Islet precursor cell (in vitro differentiated cells): ENCODE data around the gene SLC11A2.

Experiments used
- DNase-seq: peaks from one replicate; pipeline ENCODE4 v3.0.0-alpha.2; 2018

Gene SLC11A2

DNA sequence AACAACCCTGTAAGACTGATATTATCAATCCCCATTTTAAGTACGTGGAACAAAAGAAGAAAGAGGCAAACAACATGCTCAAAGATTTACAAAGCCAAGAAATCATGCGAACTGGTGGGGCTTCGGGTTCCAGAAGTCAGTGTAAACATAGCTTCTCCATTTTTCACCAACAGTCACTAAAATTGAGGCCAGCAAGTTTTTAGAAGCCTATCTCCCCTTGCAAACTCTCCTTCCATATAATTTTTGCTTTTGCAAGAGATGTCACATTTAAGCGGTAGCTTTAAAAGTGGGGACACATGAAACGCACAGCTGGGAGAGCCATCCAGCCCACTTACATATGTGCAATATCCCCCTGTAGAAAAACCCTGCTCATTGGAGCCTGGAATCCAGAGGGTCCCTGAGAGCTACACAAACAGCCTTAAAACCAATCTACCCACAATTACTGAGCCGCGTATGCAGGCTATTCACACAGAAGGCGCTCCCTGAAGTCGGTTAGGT, 797 bp downstream of the SLC11A2 start:
- no peak for DNase-seq

DNA sequence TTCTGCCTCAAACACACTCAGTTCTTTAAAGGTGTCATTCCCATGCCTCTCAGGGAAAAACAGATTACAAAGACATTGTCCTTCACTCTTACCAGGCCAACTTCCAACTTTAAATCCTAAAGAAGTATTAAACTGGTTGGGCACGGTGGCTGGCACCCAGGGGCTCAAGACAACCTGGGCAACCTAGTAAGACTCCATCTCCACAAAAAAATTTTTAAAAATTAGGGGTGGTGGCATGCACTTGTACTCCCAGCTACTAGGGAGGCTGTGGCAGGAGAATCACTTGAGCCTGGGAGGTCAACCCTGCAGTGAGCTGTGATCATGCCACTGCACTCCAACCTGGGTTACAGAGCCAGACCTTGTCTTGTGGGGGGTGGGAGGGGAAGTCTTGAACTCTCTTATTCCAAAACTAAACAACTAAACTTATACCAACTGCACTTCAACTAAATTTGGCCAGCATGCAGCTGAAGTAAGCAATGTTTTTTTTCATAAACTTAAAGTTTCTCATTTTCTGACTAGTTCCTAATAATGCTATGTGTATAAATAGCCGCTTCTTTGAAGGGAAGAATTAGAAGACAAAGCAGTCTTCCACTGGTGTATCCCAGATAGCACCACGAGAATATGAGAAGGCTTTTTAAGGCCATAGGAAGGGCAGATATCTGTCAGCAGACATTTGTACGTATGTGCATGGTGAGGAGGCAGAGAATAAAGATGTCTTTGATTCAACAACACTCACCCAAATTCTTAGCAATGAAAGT, 2.4 kb downstream of the SLC11A2 start:
- DNase-seq = no peak

DNA sequence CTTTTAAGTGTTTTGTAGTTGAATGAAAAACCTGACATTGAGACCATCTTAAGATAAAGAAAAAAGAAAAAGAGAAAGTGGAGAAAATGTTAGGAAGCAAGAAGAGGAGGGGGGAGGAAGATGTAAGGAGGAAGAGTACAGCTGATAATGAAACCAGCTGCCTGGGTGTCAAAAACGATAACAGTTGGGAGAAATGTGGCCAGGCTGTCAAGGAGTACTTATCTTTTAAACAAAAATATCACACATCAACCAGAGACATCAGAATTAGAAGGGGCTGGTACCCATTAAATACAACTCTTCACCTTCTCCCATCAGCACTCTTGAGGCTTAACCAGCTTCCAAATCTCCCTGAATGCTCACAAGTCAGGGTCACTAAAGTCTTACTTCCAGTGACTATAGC, 4.5 kb downstream of the SLC11A2 start:
- no peak for DNase-seq

DNA sequence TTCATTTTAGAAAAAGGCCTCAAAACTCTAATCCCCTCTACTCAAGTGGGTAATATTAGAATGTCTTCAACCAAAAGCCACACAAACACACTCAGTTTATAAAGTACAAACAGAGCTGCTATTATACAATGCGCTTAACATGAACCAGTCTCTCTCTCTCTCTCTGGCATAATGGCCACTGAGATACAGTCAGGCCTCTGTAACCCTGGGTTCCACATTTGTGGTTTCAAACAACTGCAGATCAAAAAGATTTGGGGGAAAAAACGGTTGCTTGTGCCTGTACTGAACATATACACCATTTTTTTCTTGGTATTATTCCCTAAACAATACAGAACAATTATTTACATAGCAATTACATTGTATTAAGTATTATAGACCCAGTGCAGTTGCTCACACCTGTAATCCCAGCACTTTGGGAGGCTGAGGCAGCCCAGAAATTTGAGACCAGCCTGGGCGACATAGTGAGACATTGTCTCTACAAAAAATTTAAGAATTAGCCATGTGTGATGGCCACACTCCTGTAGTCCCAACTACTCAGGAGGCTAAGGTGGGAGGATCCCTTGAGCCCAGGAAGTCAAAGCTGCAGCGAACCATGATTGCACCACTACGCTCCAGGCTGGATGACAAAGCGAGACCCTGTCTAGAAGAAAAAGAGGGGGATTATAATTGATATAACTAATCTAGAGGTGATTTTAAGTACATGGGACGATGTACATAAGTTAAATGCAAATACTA, 5.6 kb downstream of the SLC11A2 start:
- no peak for DNase-seq

DNA sequence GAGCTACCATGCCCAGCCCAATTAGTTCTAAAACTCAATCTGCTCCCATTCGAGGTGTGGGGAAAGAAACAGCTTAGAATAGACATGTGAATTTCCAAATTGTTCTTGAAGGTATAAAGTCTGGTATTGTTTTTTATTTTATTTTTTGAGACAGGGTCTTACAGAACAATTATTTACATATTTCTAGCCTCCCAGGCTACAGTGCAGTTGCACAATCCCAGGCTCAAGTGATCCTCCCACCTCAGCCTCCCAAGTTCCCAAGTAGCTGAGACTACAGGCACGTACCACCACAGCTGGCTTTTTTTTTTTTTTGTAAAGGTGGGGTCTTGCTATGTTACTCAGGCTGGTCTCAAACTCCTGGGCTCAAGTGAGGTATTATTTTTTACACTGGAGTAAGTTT, 6.3 kb downstream of the SLC11A2 start:
- DNase-seq = no peak

DNA sequence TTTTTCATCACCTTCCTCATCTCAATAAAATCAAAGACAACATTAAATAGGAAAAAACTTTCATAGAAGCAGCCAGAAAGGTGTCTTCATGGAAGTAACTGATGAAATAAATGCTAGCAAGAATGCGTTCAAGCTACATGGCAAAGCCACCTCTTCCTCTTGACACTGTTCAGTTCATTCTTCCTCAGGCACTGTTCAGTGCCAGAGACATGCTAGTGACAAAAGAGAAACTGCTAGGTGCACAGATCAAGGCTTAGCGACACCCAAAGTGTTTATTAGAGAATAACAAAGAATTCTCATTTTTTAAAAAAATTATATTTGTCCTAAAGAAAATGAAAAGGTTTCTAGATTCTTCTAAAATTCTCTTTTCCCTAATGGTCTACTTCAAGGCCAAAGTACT, 7.2 kb downstream of the SLC11A2 start:
- DNase-seq = no peak

DNA sequence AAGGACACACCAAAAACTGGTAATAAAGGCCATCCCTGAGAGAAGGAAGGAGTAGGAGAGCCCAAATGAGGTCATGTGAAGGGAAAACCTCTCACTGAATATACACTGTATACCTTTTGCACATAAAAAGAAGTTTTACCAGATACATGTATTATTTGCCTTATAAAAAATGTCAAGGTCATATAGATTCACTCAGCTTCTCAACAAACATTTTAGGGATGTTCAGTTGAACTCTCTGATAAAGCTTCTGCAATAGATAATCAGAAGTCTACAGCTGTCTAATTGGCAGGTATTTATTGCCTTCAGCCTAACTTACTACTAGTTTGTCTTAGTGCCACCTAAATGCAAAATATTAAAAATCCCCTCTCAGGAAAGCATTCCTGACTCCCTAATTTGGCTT, 8.7 kb downstream of the SLC11A2 start:
- no peak for DNase-seq

DNA sequence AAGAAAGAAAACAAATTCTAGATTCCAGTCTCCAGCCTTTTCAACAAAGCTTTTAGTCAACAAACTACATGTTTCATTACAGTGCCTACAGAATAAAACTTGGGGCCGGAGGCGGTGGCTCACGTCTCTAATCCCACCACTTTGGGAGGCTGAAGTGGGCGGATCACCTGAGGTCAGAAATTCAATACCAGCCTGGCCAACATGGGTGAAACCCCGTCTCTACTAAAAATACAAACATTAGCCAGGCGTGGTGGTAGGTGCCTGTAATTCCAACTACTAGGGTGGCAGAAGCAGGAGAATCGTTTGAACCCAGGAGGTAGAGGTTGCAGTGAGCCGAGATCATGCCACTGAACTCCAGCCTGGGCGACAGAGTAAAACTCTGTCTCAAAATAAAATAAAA, 11.7 kb downstream of the SLC11A2 start:
- peak; percentile 35 for DNase-seq

DNA sequence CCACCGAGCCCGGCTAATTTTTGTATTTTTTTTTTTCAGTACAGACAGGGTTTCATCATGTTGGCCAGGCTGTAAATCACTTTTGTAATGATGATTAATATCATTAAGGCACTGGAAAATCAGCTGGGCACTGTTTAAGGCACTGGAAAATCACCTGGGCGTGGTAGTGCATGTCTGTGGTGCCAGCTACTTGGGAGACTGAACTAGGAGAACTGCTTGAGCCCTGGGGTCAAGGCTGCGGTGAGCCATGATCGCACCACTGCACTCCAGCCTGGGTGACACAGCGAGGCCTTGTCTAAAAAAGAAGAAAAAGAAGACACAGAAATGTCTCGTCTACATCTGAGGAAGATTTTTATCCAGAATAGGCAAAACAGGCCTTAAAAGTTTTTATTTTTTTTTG, 12.7 kb downstream of the SLC11A2 start:
- no peak for DNase-seq

DNA sequence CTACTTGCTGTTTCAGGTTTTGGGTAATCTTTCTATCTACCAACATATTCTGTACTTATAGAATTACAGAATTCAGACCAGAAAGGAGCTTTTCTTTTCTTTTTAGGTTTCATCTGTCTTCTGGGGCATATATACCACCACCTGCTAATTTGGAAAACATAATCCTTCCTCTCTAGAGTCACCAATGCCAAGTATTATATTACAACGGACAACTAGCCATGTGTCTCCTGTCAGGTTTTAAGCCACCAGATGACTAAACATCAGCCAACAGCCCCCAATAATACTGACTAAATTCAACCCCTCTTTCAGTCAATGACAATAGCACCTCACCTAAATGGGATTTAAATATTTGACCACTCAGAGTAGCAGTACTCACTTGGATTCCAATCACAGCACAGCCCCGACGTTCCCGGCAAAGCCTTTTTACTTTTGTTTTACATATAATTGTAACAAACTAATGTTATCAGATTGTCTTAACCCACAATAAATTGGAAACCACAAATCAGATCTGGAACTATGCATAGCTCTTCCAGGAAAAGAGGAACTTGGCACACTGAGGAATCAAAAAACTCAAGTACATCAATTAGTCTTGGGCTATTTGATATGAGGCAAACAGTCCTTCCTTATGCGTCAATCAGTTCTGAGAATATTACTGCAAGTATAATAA, 13.5 kb downstream of the SLC11A2 start:
- no peak for DNase-seq

DNA sequence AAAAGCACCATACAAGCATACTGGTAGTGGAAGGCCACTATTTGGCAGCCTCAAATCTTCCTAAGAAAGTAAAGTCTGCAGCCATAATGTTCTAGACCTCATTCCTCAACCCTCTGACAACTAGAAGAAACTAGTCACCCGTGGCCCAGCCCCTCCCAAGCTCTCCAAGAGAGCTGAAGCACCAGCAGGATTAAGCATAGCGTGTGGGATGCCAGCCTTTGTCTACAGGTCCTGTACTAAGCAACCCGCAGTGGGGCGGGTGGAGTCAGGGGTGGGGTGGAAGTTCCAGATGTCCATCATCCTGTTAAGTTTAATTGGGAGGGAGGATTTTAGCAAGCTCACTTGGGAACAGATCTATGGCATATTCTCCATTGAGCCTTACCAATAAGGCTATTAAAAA, 14.2 kb downstream of the SLC11A2 start:
- DNase-seq = peak; percentile 47

DNA sequence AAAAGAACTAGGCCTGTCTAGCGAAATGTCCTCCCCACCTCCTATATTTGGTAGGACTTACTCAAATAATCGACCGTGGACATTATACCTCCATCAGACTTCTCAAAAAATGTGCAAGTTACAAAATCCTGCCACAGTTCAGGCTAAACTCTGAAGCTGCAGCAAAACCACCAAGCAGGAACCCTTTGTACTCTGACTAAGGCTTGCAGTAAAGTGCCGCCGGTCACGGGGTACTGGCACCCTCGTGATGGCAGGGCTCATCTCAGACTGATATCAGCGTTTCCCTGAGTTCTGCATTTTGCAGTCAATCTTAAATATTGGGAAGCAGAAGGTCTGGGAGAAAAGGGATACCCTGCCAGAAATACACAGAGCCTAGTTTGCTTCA, 17.1 kb downstream of the SLC11A2 start:
- DNase-seq = no peak

DNA sequence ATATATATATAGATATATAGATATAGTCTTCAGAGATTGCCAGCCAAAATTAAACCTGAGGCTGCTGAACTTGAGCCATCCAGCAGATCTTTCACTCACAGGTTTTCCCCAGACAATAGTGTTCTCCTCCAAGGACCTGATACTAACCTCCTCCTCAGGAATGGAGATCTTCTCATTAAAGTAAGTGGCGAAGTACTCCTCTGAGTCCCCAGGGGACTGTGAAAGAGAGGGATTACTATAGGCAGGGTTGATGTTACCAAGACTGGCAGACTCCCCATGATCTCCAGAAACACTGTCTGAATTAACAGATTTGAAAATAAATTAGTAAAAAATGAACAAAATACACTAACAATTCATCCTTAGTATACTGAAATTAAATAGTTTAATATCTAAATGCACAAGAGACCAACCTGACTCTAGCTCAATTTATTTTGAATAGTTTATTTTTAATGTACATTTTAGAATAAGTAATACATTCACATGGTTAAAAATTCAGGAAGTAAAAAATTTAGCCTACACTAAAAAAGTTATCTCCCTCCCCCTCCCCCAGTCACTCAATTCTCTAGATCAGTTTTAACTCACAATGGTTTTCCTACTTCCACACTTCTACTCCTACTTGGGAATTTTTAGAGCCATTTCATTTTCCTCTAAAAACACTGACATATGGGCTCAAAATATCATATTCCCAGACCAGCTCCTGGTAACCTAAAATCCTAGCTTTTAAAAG, 17.7 kb downstream of the SLC11A2 start:
- DNase-seq = no peak

DNA sequence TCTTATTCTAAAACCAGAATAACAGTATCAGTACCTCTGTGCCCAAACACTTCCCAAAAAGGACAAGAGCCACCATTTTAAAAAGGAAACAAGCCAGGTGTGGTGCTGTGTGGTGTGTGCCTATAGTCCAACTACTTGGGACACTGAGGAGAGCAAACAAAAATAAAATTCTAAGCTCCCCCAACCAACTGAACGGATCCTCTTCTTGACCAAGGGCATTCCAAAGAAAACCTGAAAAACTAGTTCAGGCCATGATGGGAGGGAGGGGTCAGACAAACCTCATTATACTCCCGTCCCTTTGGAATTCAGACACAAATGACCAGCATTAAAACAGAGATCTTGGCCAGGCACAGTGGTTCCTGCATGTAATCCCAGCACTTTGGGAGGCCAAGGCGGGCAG, 20.5 kb downstream of the SLC11A2 start:
- peak; percentile 92 for DNase-seq

DNA sequence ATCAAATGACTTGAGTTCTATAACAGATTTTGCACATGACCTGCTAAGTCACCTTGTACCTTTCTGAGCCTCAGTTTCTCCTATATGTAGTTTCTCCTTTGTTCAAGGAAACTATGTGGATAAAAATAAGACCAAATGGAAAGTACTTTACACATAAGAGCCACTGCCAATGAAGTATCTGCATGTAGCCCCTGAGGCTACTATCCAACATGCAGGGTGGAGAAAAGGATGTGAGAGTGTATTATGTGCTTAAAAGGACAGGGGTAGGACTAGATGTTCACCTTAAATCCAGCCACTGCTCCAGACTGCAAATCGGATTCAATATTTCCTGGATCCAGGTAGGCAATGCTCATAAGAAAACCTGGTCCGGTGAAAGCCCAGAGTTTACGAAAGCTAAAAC, 21.2 kb downstream of the SLC11A2 start:
- no peak for DNase-seq

DNA sequence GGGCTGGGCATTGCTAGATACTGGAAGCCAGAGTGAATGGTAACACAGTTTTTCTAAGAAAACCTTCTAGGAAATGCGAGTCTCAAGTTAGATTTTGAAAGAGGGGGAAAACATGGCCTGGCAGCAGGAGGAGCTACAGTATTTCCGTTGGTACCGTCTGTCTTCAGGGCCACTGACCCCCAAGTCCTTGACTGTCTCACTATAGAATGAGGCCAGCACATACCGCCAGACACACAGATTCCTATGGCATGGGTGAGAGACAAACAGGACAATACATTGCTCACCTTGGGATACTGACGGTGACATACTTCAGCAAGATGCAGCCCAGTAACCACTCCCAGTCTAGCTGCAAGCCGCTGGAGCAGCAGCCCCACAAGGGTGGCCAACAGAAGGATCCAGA, 21.7 kb downstream of the SLC11A2 start:
- DNase-seq = peak; percentile 81

DNA sequence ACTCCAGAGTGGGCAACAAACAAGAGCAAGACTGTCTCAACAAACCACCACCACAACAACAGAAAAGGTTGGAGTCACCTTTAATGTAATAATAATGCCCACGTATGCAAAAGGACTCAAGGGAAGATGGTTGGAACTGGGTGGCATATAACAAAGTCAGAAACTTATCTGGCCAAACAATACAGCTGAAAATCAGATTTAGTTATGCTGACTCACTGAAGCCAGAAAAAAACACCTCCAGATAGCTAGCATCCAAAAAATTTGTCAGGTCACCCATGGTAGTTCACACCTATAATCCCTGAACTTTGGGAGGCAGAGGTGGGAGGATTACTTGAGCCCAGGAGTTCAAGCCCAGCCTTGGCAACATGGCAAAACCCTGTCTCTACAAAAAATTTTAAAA, 24.4 kb downstream of the SLC11A2 start:
- DNase-seq = no peak

DNA sequence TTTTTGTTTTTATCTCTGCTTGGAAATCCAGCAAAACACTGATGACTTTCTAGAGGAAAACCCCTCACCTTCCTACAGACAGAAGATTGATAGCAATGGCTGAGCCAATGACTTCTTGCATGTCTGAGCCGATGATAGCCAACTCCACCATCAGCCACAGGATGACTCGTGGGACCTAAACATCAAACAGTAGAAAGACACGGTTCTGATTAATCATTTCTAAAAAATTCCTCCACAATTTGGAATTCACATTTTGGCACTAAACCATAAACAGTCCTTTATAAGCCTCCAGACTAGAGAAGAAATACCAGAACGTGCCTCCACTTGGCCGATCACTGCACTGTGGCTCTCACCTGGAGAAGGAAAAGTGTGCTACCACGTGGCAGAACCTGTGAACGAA, 25.9 kb downstream of the SLC11A2 start:
- DNase-seq = no peak

DNA sequence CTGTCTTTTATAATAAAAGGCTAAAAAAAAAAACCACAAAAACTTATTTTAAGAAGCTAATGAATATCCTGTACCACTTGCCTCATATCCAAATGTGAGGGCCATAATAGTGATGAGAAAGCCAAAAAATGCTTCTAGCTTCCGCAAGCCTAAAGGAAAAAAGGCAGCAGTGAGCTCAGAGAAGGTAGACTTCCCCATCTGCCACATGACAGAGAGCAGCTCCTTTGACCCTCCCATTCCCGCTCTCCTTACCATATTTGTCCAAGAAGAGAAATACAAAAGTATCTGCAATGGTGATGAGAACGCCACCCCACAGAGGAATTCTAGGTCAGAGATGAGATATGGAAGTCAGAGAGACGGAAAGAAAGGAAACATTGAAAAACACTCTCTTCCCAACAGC, 27.1 kb downstream of the SLC11A2 start:
- no peak for DNase-seq

DNA sequence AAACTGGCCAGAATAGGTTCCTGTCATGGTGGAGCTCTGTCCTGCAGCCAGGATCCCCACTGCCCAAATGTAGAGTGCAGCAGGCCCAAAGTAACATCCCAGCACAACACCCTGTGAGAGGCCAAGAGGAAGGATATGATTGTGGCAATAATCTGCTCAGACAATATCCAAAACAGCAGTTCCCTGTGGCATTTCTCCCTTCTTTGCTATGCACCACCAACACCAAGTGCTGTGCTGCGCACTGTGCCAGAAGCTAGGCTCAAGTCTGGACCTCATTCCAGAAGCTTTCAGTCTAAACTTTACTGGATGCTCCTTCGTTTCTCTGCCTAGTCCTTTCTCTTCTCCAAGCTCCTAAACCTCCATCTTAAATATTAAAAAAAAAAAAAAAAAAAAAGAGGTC, 33.4 kb downstream of the SLC11A2 start:
- DNase-seq = no peak

DNA sequence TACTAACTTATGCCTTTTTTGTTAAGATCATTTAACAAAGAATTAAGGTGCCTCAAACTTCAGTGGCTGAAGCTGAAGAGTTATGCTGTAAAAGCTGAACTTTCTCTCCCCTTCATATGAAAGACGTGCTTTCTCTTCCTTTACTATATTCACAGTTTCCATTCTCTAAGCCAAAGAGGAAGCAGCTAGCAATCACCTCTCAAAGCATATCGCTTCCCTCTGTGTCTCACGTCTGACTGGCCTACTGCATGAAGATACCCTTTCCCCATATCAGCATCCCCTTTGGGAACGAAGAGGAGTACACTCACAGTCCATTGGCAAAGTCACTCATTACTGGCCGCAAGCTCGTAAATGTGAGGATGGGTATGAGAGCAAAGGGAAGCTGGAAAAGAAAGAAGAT, 34.9 kb downstream of the SLC11A2 start:
- DNase-seq = no peak

DNA sequence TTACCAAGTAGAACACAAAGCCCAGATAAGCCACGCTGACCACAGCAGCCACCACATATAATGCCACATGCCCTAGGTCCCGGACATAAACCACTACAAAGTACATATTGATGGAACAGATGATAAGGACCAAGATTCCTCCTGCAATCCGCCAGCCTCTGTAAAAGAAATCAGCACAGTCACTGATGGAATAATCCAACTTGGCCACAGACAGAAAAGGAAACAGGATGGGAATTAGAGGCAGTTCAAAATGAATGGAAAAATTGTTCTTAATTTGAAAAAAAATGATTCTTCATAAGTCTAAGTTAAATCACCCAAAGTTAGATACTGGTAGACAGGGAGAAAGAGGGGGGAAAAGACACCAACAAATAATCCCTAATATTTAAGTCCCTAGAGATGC, 35.4 kb downstream of the SLC11A2 start:
- no peak for DNase-seq

DNA sequence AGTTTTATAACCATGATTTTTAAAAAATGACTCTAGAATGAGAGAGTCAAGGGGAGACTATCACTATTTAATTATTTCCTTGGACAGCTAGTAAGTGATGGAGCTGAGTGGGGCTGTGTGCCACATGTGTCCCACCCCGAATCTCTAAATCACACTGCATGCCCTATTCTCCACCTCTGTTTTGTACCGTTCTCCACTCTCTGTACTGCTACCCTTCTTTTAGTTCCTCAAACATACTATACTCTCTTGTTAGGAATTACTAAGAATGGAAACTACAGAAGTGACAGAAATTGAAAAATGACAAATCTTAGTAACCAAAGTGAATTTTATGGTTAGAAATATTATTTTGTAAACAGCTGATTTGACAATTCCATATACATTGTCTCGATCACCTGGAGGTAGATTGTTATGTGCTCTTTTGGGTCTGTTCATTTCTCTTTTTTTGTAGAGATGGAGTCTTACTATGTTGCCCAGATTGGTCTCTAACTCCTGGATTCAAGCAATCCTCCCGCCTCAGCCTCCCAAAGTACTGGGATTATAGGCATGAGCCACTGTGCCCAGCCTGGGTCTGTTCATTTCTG, 35.9 kb downstream of the SLC11A2 start:
- no peak for DNase-seq
